Esophagus (tissue), 2 donors: ENCODE results near the gene FOXC2. TPM values are rescaled to one million over a fixed set of nuclear protein-coding genes. Genes with fewer than 3 reads are reported as not detected.
A peak's percentile ranks its signal among the peaks of the same experiment; 100 is the strongest.

Source experiments
- H3K27ac ChIP-seq, 2 donors: one replicate each; pipeline ENCODE4 v1.5.1; 2013; ENCODE audit warnings: low read depth in 2 of 2, mild to moderate bottlenecking in 2 of 2, inconsistent platforms in 1 of 2, low read length in 1 of 2, moderate library complexity in 1 of 2
- H3K27me3 ChIP-seq, 2 donors: one replicate each; pipeline ENCODE4 v1.6.1; 2013; ENCODE audit warnings: low read length in 2 of 2, control low read depth in 1 of 2, mild to moderate bottlenecking in 1 of 2; ENCODE audit not compliant: insufficient read depth in 2 of 2, control insufficient read depth in 1 of 2
- H3K36me3 ChIP-seq, 2 donors: one replicate each; pipeline ENCODE4 v1.6.1; 2013; ENCODE audit warnings: low read length in 1 of 2; ENCODE audit not compliant: control insufficient read depth in 2 of 2, insufficient read depth in 2 of 2
- H3K4me1 ChIP-seq, 2 donors: one replicate each; pipeline ENCODE4 v1.6.1; 2013; ENCODE audit warnings: low read length in 1 of 2; ENCODE audit not compliant: control insufficient read depth in 2 of 2, insufficient read depth in 2 of 2
- H3K4me3 ChIP-seq, 2 donors: one replicate each; pipeline ENCODE4 v1.5.1; 2013; ENCODE audit warnings: low read length in 2 of 2, mild to moderate bottlenecking in 2 of 2, low read depth in 1 of 2, moderate library complexity in 1 of 2
- H3K9me3 ChIP-seq, 2 donors: one replicate each; pipeline ENCODE4 v1.6.1; 2013; ENCODE audit warnings: mild to moderate bottlenecking in 2 of 2, low read depth in 1 of 2, low read length in 1 of 2, moderate library complexity in 1 of 2; ENCODE audit not compliant: control insufficient read depth in 2 of 2, insufficient read depth in 1 of 2
- WGBS, 2 donors: extraction: QIAGEN DNeasy Blood & Tissue Kit; methylation state at CpG; one replicate each; pipeline ENCODE4 v1.1.7; 2013; 5-methylcytosine and 5-hydroxymethylcytosine counted together
- polyA plus RNA-seq, 2 donors: library from polyadenylated mRNA; stranded (reverse); fragments of 200-250 nt; gene quantifications; one replicate each; pipeline ENCODE4 v1.2.3, GENCODE V29; 2013
- donor health status: healthy with polysubstance abuse.
- donor health status: Bipolar disorder and iron deficiency.

FOXC2 gene
- polyA plus RNA-seq, 2 donors, result 0.10 to 0.18 TPM

- no peaks in the 10 kb centered on the region for H3K36me3 ChIP-seq
- H3K4me1 ChIP-seq, result no peaks in the 10 kb centered on the region
- 60 to 61% methylated on average over 16 of the region's 16 CpGs for WGBS, 2 donors
- H3K4me3 ChIP-seq, result peak overlapping the region in 1 of 2 donors; percentile 21
- H3K9me3 ChIP-seq, result no peaks in the 10 kb centered on the region
- no peaks in the 10 kb centered on the region for H3K27me3 ChIP-seq
- H3K27ac ChIP-seq, result no peak overlapping the region
Measured at GRCh38 chr16:86604436-86605193, 38.0 kb downstream of the FOXC2 start.

GRCh38 chr16:86605950-86606349 is 39.3 kb downstream of the FOXC2 start:
- 95% methylated on average over 3 of the region's 3 CpGs for WGBS, 2 donors
- H3K9me3 ChIP-seq, result no peaks in the 10 kb centered on the region
- H3K27ac ChIP-seq, result no peak overlapping the region
- H3K4me1 ChIP-seq, result no peaks in the 10 kb centered on the region
- no peaks in the 10 kb centered on the region for H3K36me3 ChIP-seq
- no peaks in the 10 kb centered on the region for H3K27me3 ChIP-seq
- H3K4me3 ChIP-seq, result no peak overlapping the region

- Histone ChIP-seq H3K27ac (no peak overlapping the region), H3K36me3 (no peaks in the 10 kb centered on the region), H3K9me3 (no peaks in the 10 kb centered on the region), H3K4me3 (no peak overlapping the region), H3K27me3 (no peaks in the 10 kb centered on the region), H3K4me1 (no peaks in the 10 kb centered on the region)
- 35 to 41% methylated on average over 2 of the region's 2 CpGs for WGBS, 2 donors
Measured at GRCh38 chr16:86608301-86608747, 41.7 kb downstream of the FOXC2 start.

GRCh38 chr16:86609115-86609514 is 42.5 kb downstream of the FOXC2 start:
- no peaks in the 10 kb centered on the region for H3K4me1 ChIP-seq
- no peaks in the 10 kb centered on the region for H3K9me3 ChIP-seq
- H3K27me3 ChIP-seq, result no peaks in the 10 kb centered on the region
- no peak overlapping the region for H3K27ac ChIP-seq
- H3K4me3 ChIP-seq, result no peak overlapping the region
- H3K36me3 ChIP-seq, result no peaks in the 10 kb centered on the region
- 78 to 88% methylated on average over 6 of the region's 6 CpGs for WGBS, 2 donors

GRCh38 chr16:86609661-86610060 is 43.0 kb downstream of the FOXC2 start:
- H3K4me1 ChIP-seq, result no peaks in the 10 kb centered on the region
- H3K9me3 ChIP-seq, result no peaks in the 10 kb centered on the region
- no peak overlapping the region for H3K4me3 ChIP-seq
- H3K27me3 ChIP-seq, result no peaks in the 10 kb centered on the region
- no peak overlapping the region for H3K27ac ChIP-seq
- WGBS, 2 donors, result 81 to 83% methylated on average over 10 of the region's 10 CpGs
- no peaks in the 10 kb centered on the region for H3K36me3 ChIP-seq

GRCh38 chr16:86610779-86611524 is 44.3 kb downstream of the FOXC2 start:
- Histone ChIP-seq H3K4me1 (no peaks in the 10 kb centered on the region), H3K27me3 (no peaks in the 10 kb centered on the region), H3K4me3 (no peak overlapping the region), H3K27ac (no peak overlapping the region), H3K9me3 (no peaks in the 10 kb centered on the region), H3K36me3 (no peaks in the 10 kb centered on the region)
- 66 to 73% methylated on average over 18 of the region's 18 CpGs for WGBS, 2 donors

- Histone ChIP-seq H3K4me1 (no peaks in the 10 kb centered on the region), H3K27ac (no peak overlapping the region), H3K36me3 (no peaks in the 10 kb centered on the region), H3K4me3 (no peak overlapping the region), H3K27me3 (no peaks in the 10 kb centered on the region), H3K9me3 (no peaks in the 10 kb centered on the region)
- 54 to 67% methylated on average over 7 of the region's 7 CpGs for WGBS, 2 donors
Measured at GRCh38 chr16:86611525-86611855, 44.9 kb downstream of the FOXC2 start.

- Histone ChIP-seq H3K36me3 (no peaks in the 10 kb centered on the region), H3K4me3 (no peak overlapping the region), H3K27ac (no peak overlapping the region), H3K27me3 (no peaks in the 10 kb centered on the region), H3K4me1 (no peaks in the 10 kb centered on the region), H3K9me3 (no peaks in the 10 kb centered on the region)
- WGBS, 2 donors, result 78 to 84% methylated on average over 3 of the region's 3 CpGs
Measured at GRCh38 chr16:86611941-86612340, 45.3 kb downstream of the FOXC2 start.

GRCh38 chr16:86614699-86615098 is 48.1 kb downstream of the FOXC2 start:
- Histone ChIP-seq H3K36me3 (no peaks in the 10 kb centered on the region), H3K9me3 (no peaks in the 10 kb centered on the region), H3K4me3 (no peak overlapping the region), H3K27me3 (no peaks in the 10 kb centered on the region), H3K4me1 (no peaks in the 10 kb centered on the region), H3K27ac (no peak overlapping the region)
- WGBS, 2 donors, result 57 to 62% methylated on average over 5 of the region's 5 CpGs

- Histone ChIP-seq H3K9me3 (no peaks in the 10 kb centered on the region), H3K36me3 (no peaks in the 10 kb centered on the region), H3K27me3 (no peaks in the 10 kb centered on the region), H3K27ac (no peak overlapping the region), H3K4me3 (no peak overlapping the region), H3K4me1 (no peaks in the 10 kb centered on the region)
- WGBS, 2 donors, result 51 to 60% methylated on average over 5 of the region's 5 CpGs
Measured at GRCh38 chr16:86616906-86617305, 50.3 kb downstream of the FOXC2 start.
